GM18526 (cell line): ENCODE measurements around the gene GAS5.
A peak's percentile ranks its signal among the peaks of the same experiment; 100 is the strongest.

Experiments
- POLR2A ChIP-seq: IDR thresholded peaks from 3 replicates; pipeline ENCODE4 v1.6.1; 2011; ENCODE audit not compliant: insufficient read length; ENCODE audit errors: extremely low read depth

Gene GAS5

GRCh38 chr1:173861731-173862145 is 6.1 kb downstream of the GAS5 start:
- peak; percentile 45 for TF ChIP-seq POLR2A

GRCh38 chr1:173860065-173860464 is 7.7 kb downstream of the GAS5 start:
- TF ChIP-seq POLR2A = no peak

- TF ChIP-seq POLR2A = no peak
These were observed 10.3 kb downstream of the GAS5 start for GRCh38 chr1:173857363-173857917.

GRCh38 chr1:173856903-173857302 is 10.9 kb downstream of the GAS5 start:
- no peak for TF ChIP-seq POLR2A

GRCh38 chr1:173856014-173856413 is 11.8 kb downstream of the GAS5 start:
- TF ChIP-seq POLR2A = no peak

- TF ChIP-seq POLR2A = no peak
These were observed 14.7 kb downstream of the GAS5 start for GRCh38 chr1:173853074-173853473.

- TF ChIP-seq POLR2A = no peak
These were observed 15.7 kb downstream of the GAS5 start for GRCh38 chr1:173852105-173852504.

GRCh38 chr1:173832748-173833147 is 35.0 kb downstream of the GAS5 start:
- no peak for TF ChIP-seq POLR2A

GRCh38 chr1:173827611-173828010 is 40.2 kb downstream of the GAS5 start:
- no peak for TF ChIP-seq POLR2A

- TF ChIP-seq POLR2A = peak; percentile 55
These were observed 43.3 kb downstream of the GAS5 start, which contains the start of the genes CENPL and DARS2 for GRCh38 chr1:173824315-173825081. TSS of gene CENPL (minus strand) at chr1:173824883. CDS start at chr1:173811299, 13,584 bp downstream. TSS of gene DARS2 (plus strand) at chr1:173824673. CDS start at chr1:173825230, 557 bp downstream.

GRCh38 chr1:173823781-173824314 is 43.9 kb downstream of the GAS5 start:
- TF ChIP-seq POLR2A = no peak

- TF ChIP-seq POLR2A = no peak
These were observed 46.1 kb downstream of the GAS5 start for GRCh38 chr1:173821680-173822079.

GRCh38 chr1:173818459-173818858 is 49.3 kb downstream of the GAS5 start:
- TF ChIP-seq POLR2A = no peak
